RPMI7951 (cell line): ENCODE results near the gene TSTD2. TPM values are rescaled to one million over a fixed set of nuclear protein-coding genes. Genes with fewer than 3 reads are reported as not detected.
A peak's percentile ranks its signal among the peaks of the same experiment; 100 is the strongest.
"Not testable (repeated sequence)": the region's sequence is repeated elsewhere in the genome, so short reads cannot be mapped to it uniquely, and the experiment has no call there.

Experiments used
- DNase-seq: peaks from one replicate; pipeline ENCODE4 v3.0.0-alpha.2; 2012; ENCODE audit warnings: low read depth
- total RNA-seq: library from RNA; depleted of rRNA; stranded (reverse); fragments of >200 nt; shearing (Covaris generic); gene quantifications from 2 replicates; pipeline ENCODE4 v1.2.3, GENCODE V29; 2014

The TSTD2 gene
- total RNA-seq, 1 experiment from 2014 or later, result 14.1 TPM

DNA sequence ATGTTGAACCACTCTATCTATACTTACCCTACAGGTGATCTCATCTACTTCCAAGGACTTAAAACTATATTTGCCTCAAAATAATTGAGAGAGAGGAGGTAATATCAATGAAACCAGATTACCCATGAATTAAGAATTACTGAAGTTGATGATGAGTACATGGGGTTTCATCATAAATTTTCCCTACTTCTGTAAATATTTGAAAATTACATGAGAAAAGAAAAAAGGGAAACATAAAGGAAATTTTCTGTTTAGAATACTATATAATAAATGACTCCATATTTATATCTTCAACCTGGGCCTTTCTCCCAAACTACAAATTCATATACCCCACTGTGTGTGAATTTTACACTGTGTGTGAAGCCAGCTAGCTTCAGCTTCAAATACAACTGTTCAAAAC is 2.6 kb downstream of the TSTD2 start:
- DNase-seq, result no peak

DNA sequence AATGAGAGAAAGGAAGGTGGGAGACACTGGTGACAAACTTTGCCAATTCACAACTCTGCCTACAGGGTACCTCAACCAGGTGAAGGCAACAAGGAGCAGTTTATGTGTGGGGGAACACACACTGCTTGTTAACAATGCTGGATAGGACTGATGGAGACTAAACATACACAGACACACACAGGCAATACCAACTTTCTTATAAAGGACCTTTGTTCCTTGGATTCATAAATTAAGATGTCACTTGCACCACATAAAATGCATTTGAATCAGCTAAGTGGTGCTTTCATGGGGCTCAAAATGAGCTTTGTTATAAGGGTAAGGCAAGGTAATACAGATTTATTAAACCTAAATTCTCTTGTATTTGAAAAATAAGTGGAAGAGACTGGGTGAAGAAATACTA is 4.0 kb downstream of the TSTD2 start:
- no peak for DNase-seq

DNA sequence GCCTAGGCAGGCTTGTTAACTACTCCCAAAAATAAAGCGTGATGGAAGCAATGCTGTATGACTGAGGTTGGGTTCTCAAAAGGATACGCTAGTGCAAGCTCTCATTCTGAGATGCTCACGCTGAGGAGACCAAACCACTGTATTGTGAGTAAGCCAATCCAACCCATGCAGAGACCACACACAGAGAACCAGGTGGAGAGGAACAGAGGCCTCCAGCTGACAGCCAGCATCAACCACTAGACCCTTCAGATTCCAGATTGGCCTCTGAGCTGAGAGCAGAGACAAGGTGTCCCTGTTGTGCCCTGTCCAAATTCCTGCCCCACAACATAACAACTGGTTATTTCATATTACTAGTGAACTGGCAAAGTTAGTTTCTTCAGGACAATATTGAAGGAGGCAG is 4.5 kb downstream of the TSTD2 start:
- no peak for DNase-seq

DNA sequence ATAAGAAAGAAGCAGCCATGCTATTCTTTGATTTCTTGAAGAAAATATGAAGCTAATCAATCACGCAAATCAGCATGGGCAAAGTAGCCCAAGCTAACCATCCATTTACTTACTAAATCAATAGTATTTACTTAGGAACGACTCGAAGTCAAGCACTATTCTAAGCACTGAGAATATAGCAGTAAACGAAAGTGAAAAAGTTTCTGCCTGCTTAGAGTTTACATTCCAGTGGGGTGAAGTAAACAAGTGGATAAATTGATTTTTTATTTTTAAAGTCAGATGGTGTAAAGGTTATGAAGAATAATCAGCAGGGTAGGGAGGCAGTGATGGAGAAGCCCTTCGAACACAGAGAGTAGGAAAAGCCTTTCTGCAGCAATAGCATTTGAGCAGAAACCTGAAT is 5.5 kb downstream of the TSTD2 start:
- no peak for DNase-seq

DNA sequence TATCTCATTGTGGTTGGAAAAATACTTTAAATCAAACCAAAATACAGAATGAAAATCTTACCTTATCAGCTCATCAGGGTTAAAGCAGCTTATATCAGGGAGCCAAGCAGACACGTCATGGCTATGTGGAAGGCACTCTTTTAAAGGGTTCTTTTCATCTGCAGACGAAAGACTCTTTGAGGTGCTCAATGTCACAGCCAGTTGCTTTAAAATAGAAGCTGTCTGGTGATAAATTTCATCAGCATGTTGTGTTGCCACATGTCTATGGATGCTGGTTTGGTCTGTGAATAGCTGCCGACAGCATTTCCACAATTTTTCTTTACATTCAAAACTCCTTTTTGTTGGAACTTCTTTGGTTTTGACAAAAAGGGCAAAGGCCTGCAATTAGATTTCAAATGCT is 7.5 kb downstream of the TSTD2 start:
- no peak for DNase-seq

DNA sequence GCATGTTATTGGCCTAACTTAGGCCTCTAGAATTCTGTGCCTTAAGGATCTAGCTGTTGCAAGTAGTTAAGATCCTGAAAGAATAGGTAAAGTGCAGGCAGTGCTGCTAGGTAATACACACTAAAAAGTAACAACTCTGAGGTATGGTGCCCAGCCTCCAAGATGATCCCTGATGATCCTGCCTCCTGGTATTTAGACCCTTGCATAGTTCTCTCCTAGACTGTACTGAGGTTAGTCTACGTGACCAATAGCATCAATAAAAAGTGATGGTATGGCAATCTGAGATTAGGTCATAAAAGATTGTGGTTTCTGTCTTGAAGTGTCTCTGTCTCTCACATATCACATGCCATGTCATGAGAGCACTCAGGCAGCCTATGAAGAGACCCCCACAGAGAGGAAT is 9.2 kb downstream of the TSTD2 start:
- DNase-seq, result no peak

DNA sequence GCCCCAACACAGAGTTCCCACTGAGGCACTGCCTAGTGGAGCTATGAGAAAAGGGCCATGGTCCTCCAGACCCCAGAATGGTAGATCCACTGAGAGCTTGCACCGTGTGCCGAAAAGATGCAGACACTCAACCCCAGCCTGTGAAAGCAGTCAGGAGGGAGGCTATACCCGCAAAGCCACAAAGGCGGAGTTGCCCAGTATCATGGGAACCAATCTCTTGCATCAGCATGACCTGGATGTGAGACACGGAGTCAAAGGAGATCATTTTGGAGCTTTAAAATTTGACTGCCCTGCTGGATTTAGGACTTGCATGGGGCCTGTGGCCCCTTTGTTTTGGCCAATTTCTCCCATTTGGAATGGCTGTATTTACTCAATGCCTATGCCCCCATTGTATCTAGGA is 10.7 kb downstream of the TSTD2 start:
- DNase-seq, result not testable (repeated sequence)

DNA sequence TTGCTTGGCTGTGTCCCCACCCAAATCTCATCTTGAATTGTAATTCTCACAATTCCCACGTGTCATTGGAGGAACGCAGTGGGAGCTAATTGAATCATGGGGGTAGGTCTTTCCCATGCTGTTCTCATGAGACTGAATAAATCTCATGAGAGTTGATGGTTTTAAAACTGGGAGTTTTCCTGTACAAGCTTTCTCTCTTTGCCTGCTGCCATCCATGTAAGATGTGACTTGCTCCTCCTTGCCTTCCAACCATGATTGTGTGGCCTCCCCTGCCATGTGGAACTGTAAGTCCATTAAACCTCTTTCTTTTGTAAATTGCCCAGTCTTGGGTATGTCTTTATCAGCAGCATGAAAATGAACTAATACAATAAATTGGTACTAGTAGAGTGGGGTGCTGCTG is 13.1 kb downstream of the TSTD2 start:
- DNase-seq, result not testable (repeated sequence)

DNA sequence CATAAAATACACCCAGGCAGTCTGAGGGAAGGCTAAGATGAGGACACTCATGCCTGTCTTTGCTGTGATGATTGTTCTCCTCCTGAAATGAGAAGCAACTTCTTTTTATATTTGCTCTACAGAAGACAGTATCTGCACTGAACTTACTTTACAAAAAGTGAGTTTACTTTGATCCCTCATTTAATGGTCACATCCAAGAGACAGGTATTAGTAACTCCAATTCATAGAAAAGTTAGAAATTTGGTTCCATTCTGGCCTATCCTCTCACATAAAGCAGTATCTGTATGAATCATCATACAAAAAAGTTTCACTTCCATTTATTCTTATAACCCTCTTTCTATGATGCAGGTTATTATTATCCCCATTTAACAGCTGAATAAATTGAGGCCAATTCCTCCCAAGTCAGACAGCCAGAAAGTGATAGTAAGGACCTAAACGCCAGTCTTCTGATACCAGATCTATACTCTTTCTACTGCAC is 15.2 kb downstream of the TSTD2 start:
- no peak for DNase-seq

DNA sequence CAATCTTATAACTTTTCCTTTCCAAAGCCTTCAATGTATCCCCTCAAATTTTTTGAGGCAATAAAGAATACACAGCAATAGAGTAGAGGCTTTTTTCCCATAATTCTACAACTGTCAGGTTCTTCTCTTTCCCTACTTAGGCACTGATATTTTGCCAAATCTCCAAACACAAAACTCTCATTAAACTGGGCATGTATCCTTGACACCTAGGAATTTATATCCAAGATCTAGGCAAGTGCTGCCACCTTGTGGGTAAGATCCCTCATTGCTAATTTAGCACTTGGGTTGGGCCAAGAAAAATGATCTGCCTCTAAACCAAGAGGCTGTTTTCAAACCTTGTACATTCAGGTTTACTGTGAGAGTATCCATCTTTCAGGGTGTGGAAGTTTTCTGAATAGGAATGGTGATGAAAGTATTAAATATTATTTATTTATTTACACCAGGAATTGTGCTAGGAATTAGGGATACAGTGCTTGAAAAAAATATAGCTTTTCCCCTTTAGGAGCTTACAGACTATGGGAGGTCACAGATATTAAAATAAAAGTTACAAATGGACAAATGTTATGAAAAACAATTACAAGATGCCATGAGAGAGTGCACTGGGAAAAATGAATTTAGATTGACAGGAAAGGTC is 17.6 kb downstream of the TSTD2 start:
- peak; percentile 66 for DNase-seq

DNA sequence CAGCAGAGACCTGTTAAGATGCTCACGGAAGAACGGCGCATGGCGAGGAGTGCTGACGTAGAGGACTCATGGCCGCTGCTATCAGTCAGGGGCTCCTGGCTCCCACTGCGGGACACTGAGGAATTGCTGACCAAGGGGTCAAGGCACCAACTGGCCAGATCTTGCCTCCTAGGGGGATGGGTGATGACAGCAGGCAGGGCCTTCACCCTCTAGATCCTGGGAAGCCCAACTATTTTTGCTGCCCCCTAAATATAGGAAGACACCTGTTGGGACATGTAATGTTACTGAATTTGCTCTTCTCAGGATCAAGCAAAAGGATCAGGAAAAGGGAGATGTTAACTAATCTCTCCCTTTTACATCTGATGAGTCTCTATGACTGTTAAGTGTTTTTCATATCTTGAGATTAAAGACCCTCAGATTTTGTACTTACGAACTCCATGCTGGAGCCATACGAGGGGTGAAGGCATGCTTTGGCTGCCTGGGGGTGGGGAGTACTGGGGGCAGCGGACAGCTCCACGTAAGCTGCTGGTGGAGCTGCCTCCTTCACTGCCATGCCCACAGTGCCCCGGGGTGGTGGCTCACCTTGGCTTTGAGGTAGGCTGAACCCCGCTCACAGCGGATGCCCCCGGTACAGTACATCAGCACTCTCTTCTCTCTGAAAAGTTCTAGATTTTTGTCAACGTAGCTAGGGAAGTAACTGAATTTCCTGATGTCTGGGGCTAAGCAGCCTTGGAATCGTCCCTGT is 28.1 kb downstream of the TSTD2 start:
- DNase-seq, result no peak

DNA sequence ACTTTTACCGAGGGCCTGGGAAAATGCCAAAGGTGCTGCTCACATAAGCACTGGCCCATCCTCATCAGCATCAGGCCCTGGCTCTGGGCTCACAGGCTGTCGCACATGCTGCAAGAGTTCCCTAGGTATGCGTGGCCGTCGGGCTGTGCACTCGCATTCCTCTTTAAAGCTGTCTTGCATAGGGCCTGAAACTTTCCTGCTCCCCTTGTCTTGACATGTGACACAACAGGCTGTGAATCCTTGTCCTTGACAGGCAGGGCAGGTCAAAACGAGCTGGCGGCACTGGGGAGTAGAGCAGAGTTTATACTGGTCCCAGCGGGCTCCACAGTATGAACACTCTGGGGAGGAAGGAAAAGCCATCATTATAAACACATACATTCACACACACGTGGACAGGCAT is 30.7 kb downstream of the TSTD2 start:
- no peak for DNase-seq

DNA sequence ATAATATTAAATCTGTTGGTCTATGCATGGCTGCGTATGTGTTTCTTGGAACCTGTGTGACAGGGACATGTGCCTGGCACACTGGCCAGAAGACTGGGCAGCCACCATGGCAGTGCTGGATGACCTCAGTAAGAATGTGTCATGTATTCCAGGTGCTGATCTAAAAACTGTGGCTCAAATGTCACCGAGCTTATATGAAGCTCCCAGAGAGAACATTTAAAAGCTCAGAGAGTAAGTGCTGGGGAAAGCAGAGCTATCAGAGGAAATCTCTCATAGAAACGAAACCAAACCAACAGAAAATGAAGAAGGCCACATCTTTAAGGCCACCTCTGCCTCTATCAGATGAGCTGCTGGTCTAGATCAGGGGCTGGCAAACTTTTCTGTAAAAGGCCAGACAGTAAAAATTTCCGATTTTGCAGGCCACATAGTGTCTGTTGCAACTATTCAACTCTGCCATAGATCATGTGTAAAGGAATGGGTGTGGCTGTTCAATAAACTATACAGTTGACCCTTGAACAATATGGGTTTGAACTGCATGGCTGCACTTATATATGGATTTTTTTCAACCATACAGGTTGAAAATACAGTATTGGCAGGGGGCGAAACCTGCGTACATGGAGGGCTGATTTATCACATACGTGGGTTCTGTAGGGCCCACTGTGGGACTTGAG is 31.8 kb downstream of the TSTD2 start:
- DNase-seq, result no peak

DNA sequence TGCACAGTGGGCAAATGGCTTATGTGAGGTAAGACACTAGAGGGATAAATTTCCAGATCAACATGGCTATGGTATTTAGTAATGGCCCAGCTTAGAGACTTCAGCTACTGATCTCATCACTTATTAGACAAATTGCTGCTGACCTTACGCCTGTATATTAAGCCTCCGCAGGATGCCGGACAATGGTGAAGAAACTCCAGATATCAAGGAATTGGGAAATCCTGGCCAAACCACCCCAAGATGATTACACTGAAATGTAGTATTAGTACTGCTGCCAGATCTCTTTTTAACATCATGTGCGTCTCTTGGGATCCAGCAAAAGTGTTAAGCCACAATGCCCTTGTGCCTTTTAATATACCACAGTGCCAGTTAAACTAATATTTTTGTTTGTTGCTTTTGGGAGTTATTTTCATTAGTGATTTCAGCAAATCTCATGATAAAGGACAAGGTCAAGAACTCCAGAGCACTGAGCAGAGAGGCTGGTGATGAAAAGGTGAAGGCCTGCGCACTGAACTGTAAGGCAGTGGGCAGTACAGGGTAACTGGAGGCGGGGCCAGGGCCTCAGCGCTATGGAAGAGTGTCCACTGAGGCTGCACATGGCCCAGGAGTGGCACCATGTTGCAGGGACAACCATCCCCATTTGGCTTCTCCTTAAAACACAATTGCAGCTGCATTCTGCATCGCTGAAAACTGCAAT is 32.5 kb downstream of the TSTD2 start:
- no peak for DNase-seq

DNA sequence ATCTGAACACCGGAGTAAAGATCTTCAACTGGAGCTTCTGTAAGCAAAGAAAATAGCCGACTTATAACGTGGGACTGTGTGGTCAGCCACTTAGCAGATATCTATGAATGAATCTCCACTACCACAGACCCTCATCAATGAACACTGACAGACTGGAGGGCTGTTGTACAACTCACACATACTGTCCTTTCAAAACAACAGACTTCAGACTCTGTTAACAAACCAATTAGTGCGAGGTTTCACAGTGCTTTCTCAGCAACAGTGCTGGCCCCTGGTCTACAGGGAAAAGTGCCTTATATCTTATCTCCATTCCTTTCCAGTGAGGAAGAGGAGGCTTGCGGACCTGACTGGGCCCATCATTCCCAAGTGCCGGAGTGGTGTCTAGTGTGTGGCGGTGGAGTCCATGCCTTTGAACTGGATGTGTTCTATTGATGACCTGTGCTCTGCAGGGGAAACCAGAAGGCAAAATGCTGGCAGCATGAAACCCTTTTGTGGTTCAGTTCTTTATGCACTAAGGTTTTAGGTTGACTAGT is 33.8 kb downstream of the TSTD2 start:
- DNase-seq, result no peak

DNA sequence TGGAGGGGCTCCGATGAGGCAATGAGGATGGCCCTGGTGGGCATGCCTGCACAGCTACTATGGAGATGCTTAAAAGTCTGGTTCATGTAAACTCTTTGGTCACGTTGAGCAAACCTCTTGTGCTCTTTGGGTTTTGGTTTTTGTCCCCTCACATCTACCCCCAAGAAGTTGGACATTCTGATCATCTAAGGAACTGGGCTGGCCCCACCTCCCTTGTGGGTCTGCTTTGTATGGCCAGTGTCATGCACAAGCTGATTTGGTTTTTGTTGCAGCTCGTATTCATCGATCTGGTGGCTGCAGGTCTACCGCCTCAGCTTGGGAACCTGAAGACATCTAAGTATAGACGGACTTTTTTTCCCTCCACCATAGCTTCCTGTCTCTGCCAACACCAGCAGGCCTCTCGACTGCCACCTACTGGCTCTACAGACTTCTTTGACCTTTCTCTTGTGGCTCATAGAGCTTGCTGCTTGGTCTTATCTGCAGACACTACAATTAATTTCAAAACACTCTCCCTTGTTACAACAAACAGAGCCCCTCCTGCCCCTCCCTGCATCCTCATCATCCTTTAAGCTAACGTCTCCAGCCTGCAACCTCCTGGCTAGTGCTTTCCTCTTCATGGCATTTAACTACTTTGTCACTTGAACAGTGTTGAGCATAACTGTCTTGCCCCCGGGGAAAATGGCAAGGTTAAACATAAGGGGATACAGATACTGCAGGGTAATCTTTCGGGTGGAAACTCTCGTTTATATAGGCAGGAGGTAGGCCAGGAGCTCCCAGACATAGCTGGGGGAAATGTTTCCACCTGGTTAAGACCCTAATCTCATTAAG is 34.5 kb downstream of the TSTD2 start:
- DNase-seq, result peak; percentile 79

DNA sequence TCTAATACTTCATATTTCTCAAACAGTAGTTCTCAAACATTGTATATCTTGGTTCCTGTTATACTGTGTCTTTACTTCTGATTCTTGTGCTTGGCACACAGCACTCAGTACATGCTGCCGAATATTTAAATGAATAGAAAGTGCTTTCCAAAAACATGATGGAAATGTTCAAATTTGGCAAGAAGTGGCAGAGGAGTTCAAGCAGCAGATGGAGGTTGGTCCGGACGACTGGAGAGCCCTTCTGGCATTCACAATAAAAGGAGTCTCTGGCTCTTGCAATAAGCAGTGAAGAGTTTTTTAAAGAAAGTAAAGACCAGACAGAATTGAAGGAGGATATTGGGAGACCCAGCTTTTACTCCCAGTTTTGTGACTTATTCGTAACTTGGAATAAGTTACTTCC is 36.3 kb downstream of the TSTD2 start:
- no peak for DNase-seq

DNA sequence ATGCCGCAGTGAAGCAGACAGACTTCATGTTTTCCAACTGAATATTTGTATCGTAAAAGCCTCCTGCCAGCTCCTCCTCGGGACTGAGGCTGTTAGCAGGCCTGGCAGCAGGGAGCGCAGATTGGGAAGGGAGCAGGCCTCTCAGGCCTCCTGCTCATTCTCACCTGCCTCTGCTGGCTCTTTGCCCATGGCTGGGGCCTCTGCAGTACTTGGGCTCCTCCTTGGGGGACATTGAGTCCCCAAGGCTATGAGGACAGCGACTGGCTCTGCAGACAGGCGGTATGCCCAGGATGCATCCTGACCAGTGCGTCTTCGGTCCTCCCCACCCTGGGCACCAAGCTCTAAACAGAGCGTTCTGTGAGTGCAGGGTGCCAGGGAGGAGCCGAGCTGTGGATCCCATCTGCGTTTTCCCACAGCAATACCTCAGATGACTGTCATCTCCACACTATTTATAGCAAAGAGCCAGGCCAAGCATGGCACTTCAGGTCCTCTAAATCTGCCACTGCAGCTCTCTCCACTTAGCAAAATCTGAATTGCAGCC is 38.7 kb downstream of the TSTD2 start:
- DNase-seq, result no peak

DNA sequence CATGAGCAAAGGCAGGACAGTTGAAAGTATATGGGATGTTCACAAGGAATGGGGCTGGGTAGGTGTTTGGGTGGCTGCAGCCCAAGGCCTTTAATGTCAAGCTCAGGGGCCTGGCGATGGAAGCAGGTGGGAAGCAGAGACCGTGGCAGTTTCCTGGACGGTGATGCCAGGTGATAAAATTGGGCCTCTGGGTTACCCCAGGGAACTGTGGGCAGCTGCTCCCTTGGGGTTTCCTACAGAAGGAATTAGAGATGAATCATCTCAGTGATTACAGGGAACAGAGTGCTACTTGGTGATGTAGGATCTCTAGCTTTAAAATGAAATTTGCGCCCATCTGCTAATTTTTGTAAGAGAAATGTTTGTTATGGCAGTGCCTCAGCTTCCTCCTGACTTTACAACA is 39.2 kb downstream of the TSTD2 start:
- no peak for DNase-seq

DNA sequence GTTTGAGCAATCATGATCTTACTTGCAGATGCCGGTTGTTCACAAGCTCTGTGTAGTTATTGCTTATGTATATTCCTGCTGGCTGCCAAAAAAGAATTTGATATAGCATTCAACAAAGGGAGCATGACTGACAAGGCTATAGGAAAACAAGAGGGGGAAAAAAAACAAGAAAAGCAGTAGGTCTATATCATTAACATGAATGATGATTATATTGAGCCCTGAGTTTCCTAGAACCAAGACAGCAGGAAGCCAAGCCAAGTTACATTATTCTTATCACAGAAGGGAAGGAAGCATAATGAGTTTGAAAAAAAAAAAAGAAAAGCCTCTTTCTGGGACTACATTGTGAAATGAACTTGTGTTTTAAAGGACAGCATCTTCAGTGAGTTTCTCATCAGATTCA is 41.0 kb downstream of the TSTD2 start:
- no peak for DNase-seq

DNA sequence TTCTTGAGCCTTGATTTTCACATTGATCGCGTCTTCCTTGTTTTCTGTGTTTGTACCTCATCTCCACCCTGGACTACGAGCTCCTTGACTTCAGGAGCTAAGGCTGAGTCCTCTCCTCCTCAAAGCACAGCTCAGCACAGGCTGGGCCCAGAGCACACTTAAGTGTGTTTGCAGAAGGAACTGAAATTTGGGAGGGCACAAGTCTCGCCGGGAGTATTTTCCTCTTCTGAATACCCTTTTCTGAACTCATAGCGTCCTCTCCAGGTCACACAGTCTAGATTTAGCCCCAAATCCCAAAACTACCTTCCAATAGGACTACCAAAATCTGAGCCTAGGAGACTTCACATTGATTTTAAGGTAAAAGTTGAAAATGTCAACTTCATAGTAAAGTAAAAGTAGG is 41.6 kb downstream of the TSTD2 start:
- no peak for DNase-seq
